GM18873 (cell line): ENCODE measurements around the gene SCYL1.

ENCODE experiments used
- ATAC-seq: cut with Tn5 transposase; IDR thresholded peaks from one replicate; pipeline ENCODE4 v1.9.1; 2021; ENCODE audit warnings: mild to moderate bottlenecking, moderate library complexity, moderate number of reproducible peaks; ENCODE audit not compliant: unreplicated experiment, low FRiP score

Gene SCYL1

GRCh38 chr11:65551572-65552387 is 26.9 kb downstream of the SCYL1 start:
- no peak for ATAC-seq

GRCh38 chr11:65552388-65552951 is 27.6 kb downstream of the SCYL1 start:
- ATAC-seq: no peak

GRCh38 chr11:65553301-65554001 is 28.6 kb downstream of the SCYL1 start:
- no peak for ATAC-seq

- ATAC-seq: no peak
Measured at GRCh38 chr11:65554057-65554818, 29.4 kb downstream of the SCYL1 start.

- ATAC-seq: no peak
Measured at GRCh38 chr11:65554842-65555430, 30.1 kb downstream of the SCYL1 start.

GRCh38 chr11:65555693-65556231 is 30.9 kb downstream of the SCYL1 start:
- ATAC-seq: no peak

- ATAC-seq: no peak
Measured at GRCh38 chr11:65556470-65557279, 31.8 kb downstream of the SCYL1 start.

- ATAC-seq: no peak
Measured at GRCh38 chr11:65557280-65558001, 32.6 kb downstream of the SCYL1 start.

- no peak for ATAC-seq
Measured at GRCh38 chr11:65558002-65558929, 33.4 kb downstream of the SCYL1 start, which contains the start of gene LTBP3. Gene LTBP3, minus strand, starts transcription at chr11:65558359. Its CDS starts 400 bp downstream, at chr11:65557959.

- ATAC-seq: no peak
Measured at GRCh38 chr11:65558930-65559509, 34.1 kb downstream of the SCYL1 start.

GRCh38 chr11:65559535-65559934 is 34.7 kb downstream of the SCYL1 start:
- ATAC-seq: no peak

GRCh38 chr11:65559951-65560537 is 35.2 kb downstream of the SCYL1 start:
- no peak for ATAC-seq

- ATAC-seq: no peak
Measured at GRCh38 chr11:65560555-65561418, 35.9 kb downstream of the SCYL1 start.

GRCh38 chr11:65562020-65562419 is 37.1 kb downstream of the SCYL1 start:
- no peak for ATAC-seq

- ATAC-seq: no peak
Measured at GRCh38 chr11:65562788-65563187, 37.9 kb downstream of the SCYL1 start.

GRCh38 chr11:65563601-65564000 is 38.7 kb downstream of the SCYL1 start:
- no peak for ATAC-seq
